Thyroid gland (tissue), 4 donors: ENCODE results near the gene ADAM11. TPM values are rescaled to one million over a fixed set of nuclear protein-coding genes. Genes with fewer than 3 reads are reported as not detected.
"Not testable (repeated sequence)": the region's sequence is repeated elsewhere in the genome, so short reads cannot be mapped to it uniquely, and the experiment has no call there.

Source experiments
- DNase-seq, 2 donors: peaks; one replicate each; pipeline ENCODE4 v3.0.0-alpha.2; 2019
- H3K27ac ChIP-seq, 3 donors: fragments of 200-600 bp; sonication (generic); 1 replicate in 2 of 3; 2 replicates in 1 of 3; pipeline ENCODE4 v1.5.1; 2016 to 2019; ENCODE audit warnings: mild to moderate bottlenecking in 1 of 3, moderate library complexity in 1 of 3
- H3K27me3 ChIP-seq: fragments of 200-600 bp; sonication (generic); one replicate; pipeline ENCODE4 v1.5.1; 2019
- H3K36me3 ChIP-seq, 2 donors: fragments of 200-600 bp; sonication (generic); one replicate each; pipeline ENCODE4 v1.5.1; 2016 to 2019
- H3K4me1 ChIP-seq, 2 donors: fragments of 200-600 bp; sonication (generic); one replicate each; pipeline ENCODE4 v1.5.1; 2017 to 2019
- H3K4me3 ChIP-seq, 3 donors: fragments of 200-600 bp; sonication (generic); replicated peaks in 1 of 3; 1 replicate in 2 of 3; 2 replicates in 1 of 3; pipeline ENCODE4 v1.5.1; 2016; ENCODE audit warnings: mild to moderate bottlenecking in 1 of 3
- H3K9me3 ChIP-seq: fragments of 200-600 bp; sonication (generic); one replicate; pipeline ENCODE4 v1.5.1; 2017
- POLR2A ChIP-seq, 2 donors: fragments of 450-650 bp; IDR thresholded peaks; one replicate each; pipeline ENCODE4 v1.6.1; 2017; ENCODE audit warnings: antibody characterized with exemption in 2 of 2, mild to moderate bottlenecking in 2 of 2, moderate library complexity in 1 of 2
- WGBS, 2 donors: methylation state at CpG; one replicate each; pipeline ENCODE4 v1.1.5; 2017; 5-methylcytosine and 5-hydroxymethylcytosine counted together
- intact Hi-C: fragments of 100-400 bp; cut with DNase I; formaldehyde crosslinking; loops from one replicate; pipeline ENCODE4 v1.15.1; 2023
- total RNA-seq, 4 donors: library from RNA; depleted of rRNA; stranded (reverse); fragments of >200 nt; gene quantifications; one replicate each; pipeline ENCODE4 v1.2.3, GENCODE V29; 2016
- TF ChIP-seq, protein P1 (sequence below), 6 experiments: fragments of 200-600 bp in 3 of 6; fragments of 450-650 bp in 3 of 6; sonication (generic) in 3 of 6; IDR thresholded peaks; one replicate each; pipeline ENCODE4 v1.5.1; 2016 to 2019; ENCODE audit warnings: antibody characterized with exemption in 6 of 6, mild to moderate bottlenecking in 2 of 6, inconsistent platforms in 1 of 6, moderate library complexity in 1 of 6

Gene ADAM11, protein sequence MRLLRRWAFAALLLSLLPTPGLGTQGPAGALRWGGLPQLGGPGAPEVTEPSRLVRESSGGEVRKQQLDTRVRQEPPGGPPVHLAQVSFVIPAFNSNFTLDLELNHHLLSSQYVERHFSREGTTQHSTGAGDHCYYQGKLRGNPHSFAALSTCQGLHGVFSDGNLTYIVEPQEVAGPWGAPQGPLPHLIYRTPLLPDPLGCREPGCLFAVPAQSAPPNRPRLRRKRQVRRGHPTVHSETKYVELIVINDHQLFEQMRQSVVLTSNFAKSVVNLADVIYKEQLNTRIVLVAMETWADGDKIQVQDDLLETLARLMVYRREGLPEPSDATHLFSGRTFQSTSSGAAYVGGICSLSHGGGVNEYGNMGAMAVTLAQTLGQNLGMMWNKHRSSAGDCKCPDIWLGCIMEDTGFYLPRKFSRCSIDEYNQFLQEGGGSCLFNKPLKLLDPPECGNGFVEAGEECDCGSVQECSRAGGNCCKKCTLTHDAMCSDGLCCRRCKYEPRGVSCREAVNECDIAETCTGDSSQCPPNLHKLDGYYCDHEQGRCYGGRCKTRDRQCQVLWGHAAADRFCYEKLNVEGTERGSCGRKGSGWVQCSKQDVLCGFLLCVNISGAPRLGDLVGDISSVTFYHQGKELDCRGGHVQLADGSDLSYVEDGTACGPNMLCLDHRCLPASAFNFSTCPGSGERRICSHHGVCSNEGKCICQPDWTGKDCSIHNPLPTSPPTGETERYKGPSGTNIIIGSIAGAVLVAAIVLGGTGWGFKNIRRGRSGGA
- total RNA-seq, result under 1 TPM in 3 of 4 donors, not detected in 1; 0.22 to 0.29 (median 0.27) TPM

DNA sequence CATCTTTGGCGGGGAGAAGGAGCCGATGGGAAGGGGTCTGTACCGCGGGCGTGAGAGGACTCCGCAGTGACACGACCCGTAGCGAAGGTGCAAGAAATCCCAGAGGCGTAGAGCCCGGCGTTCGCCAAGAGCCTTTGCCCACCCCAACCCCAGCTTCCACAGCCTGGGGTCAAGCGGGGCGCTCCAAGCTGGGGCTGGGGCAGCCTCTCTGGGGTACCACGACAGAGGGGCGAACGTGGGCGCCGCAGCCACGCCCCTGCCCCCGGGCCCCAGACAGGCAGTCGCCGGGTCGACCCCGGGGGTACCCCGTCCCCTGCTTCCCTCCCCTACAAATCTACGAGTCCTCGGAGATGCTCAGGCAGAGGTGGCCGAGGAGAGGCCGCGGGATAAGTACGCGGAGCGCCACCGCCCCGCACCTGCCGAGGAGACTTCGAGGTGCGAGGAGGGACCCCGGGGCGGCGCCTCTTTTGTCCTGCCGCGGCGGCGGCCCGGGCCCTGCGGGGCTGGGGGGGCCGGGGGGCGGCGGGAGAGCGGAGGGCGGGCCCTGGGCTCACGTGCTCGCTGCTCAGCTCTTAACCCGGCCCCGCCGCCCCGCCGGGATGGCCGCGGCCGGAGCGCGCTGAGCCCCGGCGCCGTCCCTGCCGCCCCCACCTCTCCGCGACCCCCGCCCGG lies at the start of gene ADAM11:
ADAM11 (plus strand) TSS at position 575 of the 672 bp plus-strand sequence. CDS start 212 bp downstream, outside the sequence.
- Histone ChIP-seq H3K4me3 (peak within 1 kb of the TSS in 1 of 3 donors; percentile 25), H3K36me3 (no peaks in the 10 kb centered on the region), H3K27me3 (peaks cover 12% of the 10 kb centered on the region), H3K4me1 (peaks cover 6 to 13% of the 10 kb centered on the region in 2 donors), H3K9me3 (no peaks in the 10 kb centered on the region), H3K27ac (no peak within 1 kb of the TSS)
- DNase-seq, result no peak
- WGBS, 2 donors, result 13 to 14% methylated on average over 15 to 24 of the region's 74 CpGs
- intact Hi-C loops, result no loop called here
- TF ChIP-seq POLR2A (IDR thresholded peaks at IDR 0.05), result no peak
- TF ChIP-seq, protein P1, sequence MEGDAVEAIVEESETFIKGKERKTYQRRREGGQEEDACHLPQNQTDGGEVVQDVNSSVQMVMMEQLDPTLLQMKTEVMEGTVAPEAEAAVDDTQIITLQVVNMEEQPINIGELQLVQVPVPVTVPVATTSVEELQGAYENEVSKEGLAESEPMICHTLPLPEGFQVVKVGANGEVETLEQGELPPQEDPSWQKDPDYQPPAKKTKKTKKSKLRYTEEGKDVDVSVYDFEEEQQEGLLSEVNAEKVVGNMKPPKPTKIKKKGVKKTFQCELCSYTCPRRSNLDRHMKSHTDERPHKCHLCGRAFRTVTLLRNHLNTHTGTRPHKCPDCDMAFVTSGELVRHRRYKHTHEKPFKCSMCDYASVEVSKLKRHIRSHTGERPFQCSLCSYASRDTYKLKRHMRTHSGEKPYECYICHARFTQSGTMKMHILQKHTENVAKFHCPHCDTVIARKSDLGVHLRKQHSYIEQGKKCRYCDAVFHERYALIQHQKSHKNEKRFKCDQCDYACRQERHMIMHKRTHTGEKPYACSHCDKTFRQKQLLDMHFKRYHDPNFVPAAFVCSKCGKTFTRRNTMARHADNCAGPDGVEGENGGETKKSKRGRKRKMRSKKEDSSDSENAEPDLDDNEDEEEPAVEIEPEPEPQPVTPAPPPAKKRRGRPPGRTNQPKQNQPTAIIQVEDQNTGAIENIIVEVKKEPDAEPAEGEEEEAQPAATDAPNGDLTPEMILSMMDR (IDR thresholded peaks at IDR 0.05), result no peak

DNA sequence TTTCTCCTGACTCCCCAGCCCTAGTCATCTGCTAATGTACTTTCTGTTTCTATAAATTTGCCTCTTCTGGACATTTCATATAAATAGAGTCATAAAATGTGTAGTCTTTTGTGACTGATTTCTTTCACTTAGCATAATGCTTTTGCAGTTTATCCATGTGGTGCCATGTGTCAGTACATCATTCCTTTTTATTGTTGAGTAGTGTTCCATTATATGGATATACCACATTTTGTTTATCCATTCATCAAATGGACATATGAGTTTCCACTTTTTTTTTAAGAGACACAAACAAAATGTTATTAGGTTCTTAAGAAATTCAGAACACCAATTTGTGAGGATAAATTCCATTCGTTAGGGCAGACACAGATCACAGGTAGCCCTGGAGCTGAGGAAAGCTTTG lies 39.3 kb upstream of the ADAM11 start:
- H3K27me3 ChIP-seq, result no peaks in the 10 kb centered on the region
- H3K36me3 ChIP-seq, result no peaks in the 10 kb centered on the region
- WGBS, 2 donors, result 100% methylated on average over 1 of the region's 1 CpG
- H3K9me3 ChIP-seq, result no peaks in the 10 kb centered on the region
- DNase-seq, result no peak
- H3K27ac ChIP-seq, result no peak overlapping the region
- intact Hi-C loops, result no loop called here
- TF ChIP-seq, protein P1 (IDR thresholded peaks at IDR 0.05), result no peak
- no peak for TF ChIP-seq POLR2A (IDR thresholded peaks at IDR 0.05)
- H3K4me3 ChIP-seq, result no peak overlapping the region
- no peaks in the 10 kb centered on the region for H3K4me1 ChIP-seq

DNA sequence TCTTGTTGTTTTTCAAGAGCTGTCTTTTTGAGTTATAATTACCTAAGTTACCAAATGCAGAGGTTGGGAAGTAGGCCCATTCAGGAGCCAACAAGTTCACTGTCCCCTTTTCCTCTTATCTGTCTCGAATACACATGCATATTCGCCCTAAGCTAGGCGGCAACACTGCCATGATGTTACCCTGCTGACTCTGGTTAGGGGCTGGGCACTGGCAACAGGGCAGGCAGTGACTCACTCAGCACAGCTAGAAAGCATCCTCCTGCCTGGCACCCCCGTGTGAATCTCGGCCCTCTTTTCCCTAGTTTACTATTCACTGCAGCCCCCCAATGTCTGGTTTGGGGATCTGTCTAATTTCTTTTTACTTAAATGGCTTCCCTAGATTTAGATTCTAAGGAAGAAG lies 36.5 kb upstream of the ADAM11 start:
- no peak for DNase-seq
- intact Hi-C loops, result no loop called here
- WGBS, 2 donors, result 90 to 93% methylated on average over 5 of the region's 5 CpGs

DNA sequence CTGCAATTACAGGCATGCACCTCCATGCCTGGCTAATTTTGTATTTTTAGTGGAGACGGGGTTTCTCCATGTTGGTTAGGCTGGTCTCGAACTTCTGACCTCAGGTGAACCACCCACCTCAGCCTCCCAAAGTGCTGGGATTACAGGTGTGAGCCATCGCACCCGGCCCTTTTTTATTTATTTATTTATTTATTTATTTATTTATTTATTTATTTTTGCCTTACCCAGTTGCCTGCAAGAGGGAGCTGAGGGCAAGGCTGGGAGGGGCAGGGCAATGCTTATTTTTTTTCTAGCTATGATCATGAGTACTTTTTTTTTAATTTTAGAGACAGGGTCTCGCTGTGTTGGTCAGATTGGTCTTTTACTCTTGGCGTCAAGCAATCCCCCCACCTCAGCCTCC lies 32.7 kb upstream of the ADAM11 start:
- H3K9me3 ChIP-seq, H3K27ac ChIP-seq, intact Hi-C loops, H3K4me3 ChIP-seq, H3K36me3 ChIP-seq, H3K4me1 ChIP-seq, H3K27me3 ChIP-seq, DNase-seq: not testable (repeated sequence)
- 98 to 99% methylated on average over 6 of the region's 6 CpGs for WGBS, 2 donors

More for the DNA sequence above, 36.5 kb upstream of the ADAM11 start:
- Histone ChIP-seq H3K36me3 (no peaks in the 10 kb centered on the region), H3K4me3 (no peak overlapping the region), H3K4me1 (no peaks in the 10 kb centered on the region), H3K9me3 (no peaks in the 10 kb centered on the region), H3K27ac (no peak overlapping the region), H3K27me3 (no peaks in the 10 kb centered on the region)
- TF ChIP-seq, protein P1 (IDR thresholded peaks at IDR 0.05), result no peak
- no peak for TF ChIP-seq POLR2A (IDR thresholded peaks at IDR 0.05)

DNA sequence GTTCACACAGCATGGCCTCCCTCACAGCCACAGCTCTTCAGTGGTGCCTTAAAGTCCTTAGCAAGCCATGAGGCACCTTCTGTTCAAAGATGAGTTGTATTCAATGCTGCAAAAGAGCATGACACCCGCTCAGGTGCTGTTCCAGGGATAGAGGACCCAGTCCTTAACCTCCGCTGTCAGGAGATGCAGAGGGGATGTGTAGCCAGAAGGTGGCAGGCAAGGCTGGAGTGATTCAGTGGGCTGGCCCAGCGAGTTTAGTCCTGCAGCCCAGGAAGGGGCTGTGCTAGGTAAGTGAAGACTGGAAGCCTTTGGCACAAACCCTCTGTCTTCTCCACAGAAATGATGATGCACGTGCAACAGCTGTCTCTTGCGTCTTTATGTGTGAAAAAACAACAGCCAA lies 25.0 kb upstream of the ADAM11 start:
- Histone ChIP-seq H3K4me1 (no peaks in the 10 kb centered on the region), H3K9me3 (no peaks in the 10 kb centered on the region), H3K4me3 (no peak overlapping the region), H3K36me3 (peaks cover 0 to 2% of the 10 kb centered on the region in 2 donors), H3K27me3 (no peaks in the 10 kb centered on the region), H3K27ac (no peak overlapping the region)
- no peak for DNase-seq
- WGBS, 2 donors, result 82 to 83% methylated on average over 5 of the region's 5 CpGs
- no peak for TF ChIP-seq POLR2A (IDR thresholded peaks at IDR 0.05)
- TF ChIP-seq, protein P1 (IDR thresholded peaks at IDR 0.05), result no peak
- intact Hi-C loops, result no loop called here
